ENCODE data around the gene FBLN5.

Gene FBLN5

DNA sequence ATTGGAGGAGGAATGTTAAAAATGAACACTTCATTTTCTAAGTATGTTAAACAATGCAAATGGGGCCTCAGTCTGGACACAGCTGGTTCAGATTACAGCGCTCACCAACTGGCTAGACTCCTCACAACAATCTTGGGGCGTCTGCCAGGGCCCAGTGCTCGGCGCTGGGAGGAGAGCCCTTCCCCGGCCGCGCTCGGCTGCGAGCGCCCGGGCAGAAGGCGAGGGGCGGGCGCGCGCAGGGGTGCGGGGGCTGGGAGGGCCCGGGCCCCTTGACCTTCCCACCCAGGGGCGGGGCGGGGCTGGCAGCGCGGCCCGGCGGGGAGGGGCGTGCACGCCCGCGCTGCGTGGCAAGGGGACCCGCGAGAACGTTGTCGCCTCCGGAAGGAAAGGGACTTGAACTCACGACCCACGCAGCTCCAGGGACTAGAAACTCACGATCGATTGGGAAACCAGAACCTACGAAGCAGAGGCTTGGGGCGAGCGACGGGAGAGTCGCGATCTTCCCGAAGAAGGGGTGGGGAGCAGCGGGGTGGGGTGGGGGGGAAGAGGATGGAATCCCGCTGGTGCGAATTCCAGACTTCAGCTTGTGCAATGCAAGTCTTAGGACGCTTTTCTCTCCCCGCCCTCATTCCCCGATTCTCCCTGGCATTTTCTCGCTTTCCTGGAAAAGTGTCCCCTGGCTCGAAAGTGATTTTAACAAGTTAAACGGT lies at the start of gene FBLN5:
FBLN5 (minus strand) TSS at position 220 of the 710 bp plus-strand sequence. CDS start 465 bp downstream, outside the sequence.
- peak; percentile 83 for DNase-seq

DNA sequence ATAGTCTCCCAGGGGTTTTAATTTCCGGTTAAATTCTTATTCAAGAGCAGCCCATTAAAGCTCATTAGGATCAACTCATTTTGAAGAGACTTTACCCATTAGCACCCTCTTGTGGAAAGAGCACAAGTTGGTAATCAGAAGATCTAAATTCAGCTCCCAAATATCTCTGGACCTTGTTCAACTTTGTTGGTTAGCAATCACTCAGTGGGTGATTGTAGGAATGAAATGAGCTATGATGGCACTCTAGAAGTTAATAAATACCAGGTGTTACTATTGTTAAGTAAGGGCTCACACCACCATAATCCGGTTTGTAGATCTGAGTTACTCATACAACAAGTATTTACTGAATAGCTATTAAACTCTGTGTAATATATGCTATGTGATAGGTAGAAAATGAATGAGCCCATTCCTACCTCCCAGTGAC lies 49.5 kb upstream of the FBLN5 start:
- peak; percentile 76 for DNase-seq

GRCh38 chr14:91987192-91987591 lies 39.7 kb upstream of the FBLN5 start:
- DNase-seq: no peak

- peak; percentile 11 for DNase-seq
Measured at GRCh38 chr14:91985521-91986255, 38.2 kb upstream of the FBLN5 start.

DNA sequence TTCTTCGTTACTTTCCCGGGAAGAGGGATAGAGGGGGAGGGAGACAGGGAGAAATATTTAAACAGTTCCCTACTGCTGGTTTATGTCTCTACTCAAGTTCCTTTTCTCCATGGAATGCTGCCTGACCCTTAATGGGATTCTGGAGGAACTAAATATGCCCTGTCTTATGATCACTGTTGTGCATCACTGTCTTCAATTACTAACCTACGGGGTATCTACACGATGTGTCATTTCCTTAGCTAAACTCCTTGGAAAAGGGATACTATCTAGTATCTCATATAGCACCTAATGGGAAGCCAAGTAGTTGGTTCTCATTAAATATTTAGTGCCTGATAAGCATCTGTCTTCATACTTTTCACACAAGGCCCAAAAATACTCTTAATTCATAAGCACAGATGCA lies 37.5 kb upstream of the FBLN5 start:
- DNase-seq: peak; percentile 66

DNA sequence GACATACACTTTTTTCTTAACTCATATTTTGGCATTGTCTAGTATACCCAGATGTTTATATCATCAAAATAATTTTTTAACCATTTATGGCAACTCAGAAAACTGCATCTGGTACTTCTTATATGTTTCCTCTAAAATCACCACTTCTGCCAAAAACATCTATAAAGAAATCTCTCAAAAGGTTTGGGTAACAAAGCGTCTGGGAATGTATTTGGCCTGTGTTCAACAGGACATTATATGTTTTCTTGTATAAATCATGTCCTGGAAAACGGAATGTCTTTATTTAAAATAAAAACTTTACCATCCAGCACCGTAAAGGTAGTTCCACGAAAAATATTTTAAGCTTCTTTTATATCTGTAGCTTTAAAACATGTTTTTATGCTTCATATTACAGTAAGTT lies 36.1 kb upstream of the FBLN5 start:
- no peak for DNase-seq

DNA sequence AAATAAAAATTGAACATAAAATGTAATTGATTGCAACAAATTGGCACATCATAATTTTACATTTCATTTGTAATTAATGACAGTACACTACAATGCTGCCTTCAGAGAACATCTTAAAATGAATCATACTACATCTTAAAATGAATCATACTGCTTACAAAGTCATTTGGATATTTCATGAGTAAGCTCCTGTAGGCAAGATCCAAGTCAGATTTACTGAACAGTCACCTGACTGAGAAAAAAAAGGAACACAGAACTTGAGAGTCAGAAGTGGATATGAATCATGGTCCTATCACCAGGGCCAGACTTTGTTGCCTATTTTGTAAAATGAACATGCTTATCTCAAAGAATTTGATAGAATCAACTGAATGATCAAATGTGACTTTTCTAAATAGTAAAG lies 32.7 kb upstream of the FBLN5 start:
- DNase-seq: peak; percentile 90

GRCh38 chr14:91977884-91978283 lies 30.4 kb upstream of the FBLN5 start:
- DNase-seq: no peak

- no peak for DNase-seq
Measured at GRCh38 chr14:91975763-91976162, 28.3 kb upstream of the FBLN5 start.

DNA sequence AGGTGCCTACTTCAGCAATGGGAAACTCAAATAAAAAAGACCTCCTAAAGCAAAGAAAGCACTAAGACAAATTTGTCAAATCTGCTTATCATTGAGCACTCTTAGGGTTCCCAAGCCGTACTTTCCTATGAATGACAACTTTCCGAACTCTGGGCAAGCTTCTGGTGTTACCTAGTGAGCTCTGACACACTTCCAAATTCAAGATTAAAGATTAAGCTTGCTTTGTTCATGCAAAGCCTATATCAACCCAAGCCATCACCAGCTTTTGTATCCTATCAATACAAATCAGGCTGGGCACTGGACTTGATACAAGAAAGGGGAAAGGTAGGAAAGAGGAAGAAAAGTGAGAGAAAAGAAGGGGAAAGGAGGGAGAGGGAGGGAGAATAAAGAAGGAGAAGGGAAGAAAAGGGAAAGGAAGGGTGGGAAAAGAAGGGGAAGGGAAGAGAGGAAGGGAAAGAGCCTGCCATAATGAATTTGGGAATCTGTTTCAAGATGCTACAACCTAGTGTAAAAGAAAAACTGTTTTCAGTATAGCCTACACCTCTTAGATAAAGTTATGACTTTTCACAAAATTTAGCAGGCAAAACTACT lies 23.8 kb upstream of the FBLN5 start:
- DNase-seq: no peak

GRCh38 chr14:91968280-91968679 lies 20.8 kb upstream of the FBLN5 start:
- no peak for DNase-seq

- DNase-seq: no peak
Measured at GRCh38 chr14:91964724-91965123, 17.2 kb upstream of the FBLN5 start.

GRCh38 chr14:91964011-91964410 lies 16.5 kb upstream of the FBLN5 start:
- no peak for DNase-seq

DNA sequence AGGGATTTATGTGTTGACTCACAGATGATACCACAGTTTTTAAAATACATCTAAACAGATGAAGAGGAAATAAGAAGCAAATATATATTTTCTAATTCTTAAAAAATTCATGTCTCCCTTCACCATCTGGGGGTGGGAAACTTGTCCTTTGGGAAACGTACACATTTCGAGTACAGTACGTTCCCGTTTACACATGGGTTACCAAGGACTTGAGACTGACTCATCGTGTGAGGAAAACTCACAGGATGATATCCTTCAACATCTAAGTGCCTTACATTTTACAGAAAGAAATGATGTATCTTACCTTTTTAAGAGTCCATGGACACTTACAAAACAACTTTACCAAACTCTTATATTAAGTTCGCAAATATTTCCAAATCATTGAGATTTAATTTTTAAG lies 16.0 kb upstream of the FBLN5 start:
- DNase-seq: no peak

DNA sequence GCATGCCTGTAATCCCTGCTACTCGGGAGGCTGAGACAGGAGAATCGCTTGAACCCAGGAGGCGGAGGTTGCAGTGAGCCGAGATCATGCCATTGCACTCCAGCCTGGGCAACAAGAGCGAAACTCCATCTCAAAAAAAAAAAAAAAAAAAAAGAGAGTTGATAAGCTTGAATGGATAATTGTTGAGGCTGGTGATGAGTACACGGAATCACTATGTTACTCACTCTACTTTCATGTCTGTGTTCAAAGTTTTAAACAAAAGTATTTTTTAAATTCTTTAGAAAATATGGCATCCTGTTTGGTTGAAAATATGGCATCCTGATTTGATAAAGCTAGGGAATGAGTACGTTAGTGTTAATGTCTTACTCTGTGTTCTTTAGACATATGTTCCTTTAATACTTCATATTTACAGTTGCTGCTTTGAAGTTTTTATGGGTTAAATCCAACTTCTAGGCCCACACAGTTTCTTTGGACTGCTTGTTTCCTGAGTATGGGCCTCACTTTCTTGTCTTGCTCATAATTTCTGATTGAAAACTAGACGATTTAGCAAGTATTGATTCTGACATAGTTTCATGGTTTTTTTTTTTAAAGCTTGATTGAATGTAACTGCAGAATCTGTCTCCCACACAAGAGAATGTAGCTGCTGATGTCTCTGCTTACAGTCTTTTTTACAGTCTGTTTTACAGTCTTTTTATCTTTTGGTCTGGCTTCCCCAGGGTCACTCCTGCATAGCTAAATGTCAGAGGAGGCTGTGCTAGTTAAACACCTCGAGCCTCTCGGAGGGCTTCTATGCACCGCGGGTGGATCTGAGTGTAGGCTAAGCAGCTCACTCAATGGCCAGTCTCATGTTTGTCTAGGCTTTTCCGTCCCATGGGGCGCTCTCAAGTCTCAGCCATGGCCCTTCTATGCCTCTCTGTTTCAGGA lies 14.1 kb upstream of the FBLN5 start:
- DNase-seq: no peak

- DNase-seq: no peak
Measured at GRCh38 chr14:91957876-91958313, 10.4 kb upstream of the FBLN5 start.

- no peak for DNase-seq
Measured at GRCh38 chr14:91956616-91957015, 9.1 kb upstream of the FBLN5 start.

- no peak for DNase-seq
Measured at GRCh38 chr14:91955168-91955567, 7.7 kb upstream of the FBLN5 start.

DNA sequence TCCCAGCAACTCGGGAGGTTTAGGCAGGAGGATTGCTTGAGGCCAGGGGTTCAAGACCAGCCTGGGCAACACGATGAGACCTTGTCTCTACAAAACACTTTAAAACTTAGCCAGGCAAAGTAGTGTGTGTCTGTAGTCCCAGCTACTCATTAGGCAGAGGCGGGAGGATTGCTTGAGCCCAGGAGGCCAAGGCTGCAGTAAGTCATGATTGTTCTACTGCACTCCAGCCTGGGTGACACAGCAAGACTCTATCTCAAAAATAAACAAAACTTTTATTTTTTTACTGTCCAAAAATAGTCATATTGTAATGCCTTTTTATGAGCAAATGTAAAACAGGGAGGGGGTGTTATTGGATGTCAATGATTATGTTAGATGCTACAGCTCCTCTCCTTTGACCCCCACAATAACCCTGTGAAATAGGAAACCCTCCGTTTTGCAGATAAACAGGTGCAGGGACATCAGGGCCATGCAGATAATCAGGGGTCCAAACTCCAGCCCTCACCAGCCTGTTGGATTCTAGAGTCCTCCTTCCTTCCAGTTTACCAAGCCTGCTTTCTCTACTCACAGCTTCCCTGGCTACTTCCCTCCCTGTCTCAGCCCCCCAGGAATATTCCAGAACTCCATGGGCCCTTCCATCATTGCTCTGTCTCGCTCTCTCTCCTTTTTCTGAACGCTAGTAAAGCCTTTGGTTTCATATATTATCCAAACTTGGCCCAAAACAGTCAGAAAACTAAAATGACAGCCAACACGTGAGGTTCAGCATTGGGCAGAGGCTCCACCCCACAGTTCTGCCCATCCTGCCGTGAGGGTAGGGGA lies 5.9 kb upstream of the FBLN5 start:
- DNase-seq: no peak

DNA sequence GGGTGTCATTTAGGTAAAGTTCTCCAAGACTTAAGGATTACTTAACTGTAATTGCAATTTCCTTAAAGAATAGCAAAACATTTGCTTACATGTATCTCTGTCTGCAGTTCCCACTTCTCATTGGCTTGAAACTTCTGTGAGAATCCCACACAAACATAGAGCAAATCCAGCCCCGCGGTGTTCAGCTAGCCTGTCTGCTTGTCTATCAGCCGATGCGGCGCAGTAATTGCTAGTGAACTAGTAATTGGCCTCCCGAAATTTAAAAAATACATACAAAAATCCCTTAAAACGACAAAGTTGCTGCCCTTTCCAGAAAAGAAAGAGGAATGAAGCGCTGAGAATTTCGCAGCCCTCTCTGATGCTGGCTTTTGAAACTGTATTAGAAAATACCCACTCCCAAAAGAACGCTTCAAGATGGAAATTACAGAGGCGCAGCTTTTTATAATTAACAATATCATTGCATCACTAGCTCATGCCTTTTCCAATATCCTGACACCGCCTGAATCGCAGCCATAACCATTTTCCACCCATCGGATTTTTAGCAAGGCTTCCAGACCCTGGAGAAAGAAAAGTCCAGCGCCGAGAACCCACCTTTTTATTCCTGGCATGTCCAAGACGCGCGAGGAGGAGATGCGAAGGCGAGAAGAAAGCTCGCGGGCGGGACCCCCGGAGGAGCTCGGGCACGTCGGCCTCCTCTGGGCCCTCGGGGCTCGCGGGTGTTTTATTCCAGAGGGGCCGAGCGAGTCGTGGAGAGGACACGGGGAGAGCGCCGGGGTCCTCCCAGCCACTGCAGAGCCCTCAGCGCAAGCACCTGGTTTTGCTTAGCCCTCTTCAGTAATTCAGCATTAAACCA lies 646 bp downstream of the FBLN5 start:
- peak; percentile 41 for DNase-seq
